Endothelial cell (in vitro differentiated cells): ENCODE measurements around the gene ZBTB20. TPM values are rescaled to one million over a fixed set of nuclear protein-coding genes. Genes with fewer than 3 reads are reported as not detected.

Experiments
- DNase-seq: peaks from one replicate; pipeline ENCODE4 v3.0.0; 2021; ENCODE audit warnings: low spot score
- H3K27ac Mint-ChIP-seq: one replicate; pipeline ENCODE4 v1.8.0; 2021; ENCODE audit warnings: mixed read lengths, inconsistent platforms; ENCODE audit not compliant: unreplicated experiment
- H3K27me3 Mint-ChIP-seq: one replicate; pipeline ENCODE4 v1.8.0; 2021; ENCODE audit warnings: mild to moderate bottlenecking, moderate library complexity, mixed read lengths, inconsistent platforms; ENCODE audit not compliant: unreplicated experiment
- H3K36me3 Mint-ChIP-seq: one replicate; pipeline ENCODE4 v1.8.0; 2021; ENCODE audit warnings: mild to moderate bottlenecking, low read depth, mixed read lengths, inconsistent platforms; ENCODE audit not compliant: unreplicated experiment
- H3K4me1 Mint-ChIP-seq: one replicate; pipeline ENCODE4 v1.8.0; 2021; ENCODE audit warnings: mild to moderate bottlenecking, mixed read lengths, inconsistent platforms; ENCODE audit not compliant: unreplicated experiment
- H3K4me3 Mint-ChIP-seq: one replicate; pipeline ENCODE4 v1.8.0; 2021; ENCODE audit warnings: mild to moderate bottlenecking, mixed read lengths, inconsistent platforms; ENCODE audit not compliant: unreplicated experiment
- H3K9me3 Mint-ChIP-seq: one replicate; pipeline ENCODE4 v1.8.0; 2021; ENCODE audit warnings: mixed read lengths, inconsistent platforms; ENCODE audit not compliant: unreplicated experiment
- total RNA-seq: library from RNA; stranded (reverse); fragmentation: NEBNext Ultra II Directional; extraction: Animal tissue kit (Norgen Biotek cat#: 25700); gene quantifications from one replicate; pipeline ENCODE4 v1.2.1, GENCODE V29; 2021; ENCODE audit not compliant: unreplicated experiment
- TF ChIP-seq, protein P1 (sequence below): fragments of 200-600 bp; sonication (generic); IDR thresholded peaks from one replicate; pipeline ENCODE4 v1.5.0; 2021; ENCODE audit warnings: antibody characterized with exemption; ENCODE audit not compliant: unreplicated experiment

ZBTB20 gene
- total RNA-seq, 1 donor from 2014 or later = 4.2 TPM

DNA sequence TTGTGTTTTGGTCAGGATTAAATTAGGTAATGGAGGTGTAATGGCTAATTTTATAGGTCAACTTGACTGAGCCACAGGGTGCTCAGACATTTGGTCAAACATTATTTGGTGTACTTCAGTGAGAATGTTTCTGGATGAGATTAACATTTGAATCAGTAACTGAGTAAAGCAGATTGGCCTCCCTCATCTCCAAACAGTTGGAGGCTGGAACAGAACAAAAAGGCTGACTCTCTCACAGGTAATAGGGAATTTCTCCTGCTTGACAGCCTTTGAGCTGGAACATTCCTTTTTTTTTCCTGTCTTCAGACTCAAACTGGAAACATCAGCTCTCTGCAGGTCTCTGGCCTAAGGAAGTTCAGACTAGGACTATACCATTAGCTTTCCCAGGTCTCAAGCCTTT lies 280.7 kb downstream of the ZBTB20 start:
- H3K4me3 Mint-ChIP-seq = no peak overlapping the region
- H3K9me3 Mint-ChIP-seq = no peaks in the 10 kb centered on the region
- no peak overlapping the region for H3K27ac Mint-ChIP-seq
- no peaks in the 10 kb centered on the region for H3K36me3 Mint-ChIP-seq
- TF ChIP-seq, protein P1, sequence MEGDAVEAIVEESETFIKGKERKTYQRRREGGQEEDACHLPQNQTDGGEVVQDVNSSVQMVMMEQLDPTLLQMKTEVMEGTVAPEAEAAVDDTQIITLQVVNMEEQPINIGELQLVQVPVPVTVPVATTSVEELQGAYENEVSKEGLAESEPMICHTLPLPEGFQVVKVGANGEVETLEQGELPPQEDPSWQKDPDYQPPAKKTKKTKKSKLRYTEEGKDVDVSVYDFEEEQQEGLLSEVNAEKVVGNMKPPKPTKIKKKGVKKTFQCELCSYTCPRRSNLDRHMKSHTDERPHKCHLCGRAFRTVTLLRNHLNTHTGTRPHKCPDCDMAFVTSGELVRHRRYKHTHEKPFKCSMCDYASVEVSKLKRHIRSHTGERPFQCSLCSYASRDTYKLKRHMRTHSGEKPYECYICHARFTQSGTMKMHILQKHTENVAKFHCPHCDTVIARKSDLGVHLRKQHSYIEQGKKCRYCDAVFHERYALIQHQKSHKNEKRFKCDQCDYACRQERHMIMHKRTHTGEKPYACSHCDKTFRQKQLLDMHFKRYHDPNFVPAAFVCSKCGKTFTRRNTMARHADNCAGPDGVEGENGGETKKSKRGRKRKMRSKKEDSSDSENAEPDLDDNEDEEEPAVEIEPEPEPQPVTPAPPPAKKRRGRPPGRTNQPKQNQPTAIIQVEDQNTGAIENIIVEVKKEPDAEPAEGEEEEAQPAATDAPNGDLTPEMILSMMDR = no peak
- H3K4me1 Mint-ChIP-seq = no peaks in the 10 kb centered on the region
- H3K27me3 Mint-ChIP-seq = no peaks in the 10 kb centered on the region
- DNase-seq = no peak

DNA sequence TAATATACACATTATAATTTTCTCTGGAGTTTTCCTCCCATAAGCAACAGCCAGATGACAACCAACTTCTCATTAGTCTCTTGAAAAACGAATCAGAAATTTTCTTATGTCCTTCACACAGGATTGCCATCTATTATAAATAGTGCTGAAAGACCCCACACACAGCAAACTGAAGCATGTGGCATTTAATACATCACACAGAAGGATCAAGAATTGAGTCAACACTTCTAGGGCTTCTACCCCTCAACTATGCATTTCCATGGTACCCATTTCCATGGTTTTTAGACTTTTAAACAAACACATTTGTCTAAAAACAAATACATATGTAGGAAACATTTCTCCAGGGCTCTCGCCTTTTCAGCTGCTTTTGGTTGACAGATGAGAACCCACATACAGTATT lies 282.1 kb downstream of the ZBTB20 start:
- Mint-ChIP-seq H3K27ac (no peak overlapping the region), H3K27me3 (no peaks in the 10 kb centered on the region), H3K36me3 (no peaks in the 10 kb centered on the region), H3K4me3 (no peak overlapping the region), H3K9me3 (no peaks in the 10 kb centered on the region), H3K4me1 (no peaks in the 10 kb centered on the region)
- DNase-seq = no peak
- TF ChIP-seq, protein P1 = no peak

DNA sequence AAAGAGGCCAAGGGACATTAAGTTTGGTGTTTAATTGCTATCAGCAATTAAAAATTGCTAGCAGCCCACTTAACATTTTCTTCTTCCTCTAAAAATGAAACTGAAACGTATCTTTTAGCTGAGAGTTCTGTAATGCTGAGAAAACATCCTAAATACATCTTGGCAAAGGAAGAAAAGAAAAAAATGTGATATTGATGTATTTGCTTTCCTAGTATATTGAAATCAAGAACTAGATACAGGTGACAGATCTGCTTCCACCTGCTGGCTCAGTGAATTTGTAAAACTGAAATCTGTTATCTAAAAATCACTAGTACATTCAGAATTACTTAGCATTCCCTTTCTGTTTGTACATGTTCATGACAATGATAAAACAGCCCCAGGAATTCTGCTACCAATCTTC lies 283.2 kb downstream of the ZBTB20 start:
- no peaks in the 10 kb centered on the region for H3K9me3 Mint-ChIP-seq
- no peaks in the 10 kb centered on the region for H3K4me1 Mint-ChIP-seq
- H3K27ac Mint-ChIP-seq = no peak overlapping the region
- H3K27me3 Mint-ChIP-seq = no peaks in the 10 kb centered on the region
- DNase-seq = no peak
- TF ChIP-seq, protein P1 = no peak
- no peak overlapping the region for H3K4me3 Mint-ChIP-seq
- no peaks in the 10 kb centered on the region for H3K36me3 Mint-ChIP-seq

DNA sequence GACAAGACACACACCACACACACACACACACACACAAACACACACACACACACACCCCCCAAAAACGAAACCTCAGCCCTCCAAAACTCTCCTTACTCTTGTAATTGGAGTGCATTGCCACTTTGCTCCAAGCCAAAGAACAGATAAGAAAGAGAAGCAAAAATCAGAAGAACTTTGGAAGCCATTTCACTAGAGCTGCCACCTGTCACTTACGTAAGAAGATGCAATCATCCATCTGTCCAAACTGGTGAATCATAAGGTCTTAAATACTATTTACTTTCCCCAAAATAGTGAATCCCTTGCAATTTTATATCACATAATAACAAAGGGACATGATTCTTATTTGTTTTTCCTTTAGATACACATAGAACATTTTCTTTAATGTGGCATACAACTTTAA lies 285.4 kb downstream of the ZBTB20 start:
- Mint-ChIP-seq H3K9me3 (no peaks in the 10 kb centered on the region), H3K27ac (no peak overlapping the region), H3K4me1 (peaks cover 4% of the 10 kb centered on the region), H3K27me3 (no peaks in the 10 kb centered on the region), H3K4me3 (no peak overlapping the region), H3K36me3 (no peaks in the 10 kb centered on the region)
- TF ChIP-seq, protein P1 = no peak
- DNase-seq = no peak

DNA sequence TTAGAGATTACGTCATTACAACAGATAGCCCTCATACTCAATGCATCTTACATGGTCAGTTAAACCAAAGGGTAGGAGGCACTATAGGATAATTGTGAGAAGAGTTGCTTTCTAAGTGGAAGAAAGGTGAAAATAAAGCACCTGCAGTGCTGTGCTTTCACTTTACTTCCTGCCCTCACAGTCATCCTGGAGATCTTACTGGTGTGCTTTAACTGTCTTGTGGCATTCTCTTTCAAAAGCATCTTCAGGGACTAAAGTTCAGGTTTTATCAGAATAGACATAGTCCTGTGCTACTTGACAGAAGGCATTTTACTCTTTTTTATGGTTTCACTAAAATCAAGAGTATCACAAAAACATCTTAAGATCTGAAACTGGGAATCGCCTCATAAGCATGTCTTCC lies 286.6 kb downstream of the ZBTB20 start:
- Mint-ChIP-seq H3K36me3 (no peaks in the 10 kb centered on the region), H3K4me3 (no peak overlapping the region), H3K27ac (no peak overlapping the region), H3K9me3 (no peaks in the 10 kb centered on the region), H3K27me3 (no peaks in the 10 kb centered on the region), H3K4me1 (peaks cover 4% of the 10 kb centered on the region)
- TF ChIP-seq, protein P1 = no peak
- DNase-seq = no peak
